Activated CD8-positive, alpha-beta memory T cell treated with anti-CD3 and anti-CD28 coated beads, Interleukin-2, amount 50 U/mL, for 24 hours (primary cell): ENCODE results near the gene CDC42SE2.
"Not testable (repeated sequence)": the region's sequence is repeated elsewhere in the genome, so short reads cannot be mapped to it uniquely, and the experiment has no call there.

Experiments
- DNase-seq: peaks from one replicate; pipeline ENCODE4 v3.0.0-alpha.2; 2020; ENCODE audit errors: extremely low read depth

The CDC42SE2 gene

GRCh38 chr5:131318455-131318854 lies 54.6 kb downstream of the CDC42SE2 start:
- DNase-seq, result no peak

- no peak for DNase-seq
Observed at GRCh38 chr5:131321066-131321465, 57.2 kb downstream of the CDC42SE2 start.

- DNase-seq, result no peak
Observed at GRCh38 chr5:131322926-131323325, 59.1 kb downstream of the CDC42SE2 start.

GRCh38 chr5:131323378-131323777 lies 59.5 kb downstream of the CDC42SE2 start:
- DNase-seq, result no peak

GRCh38 chr5:131324303-131324702 lies 60.5 kb downstream of the CDC42SE2 start:
- no peak for DNase-seq

GRCh38 chr5:131328536-131329285 lies 64.9 kb downstream of the CDC42SE2 start:
- DNase-seq, result no peak

GRCh38 chr5:131329286-131329560 lies 65.4 kb downstream of the CDC42SE2 start:
- no peak for DNase-seq

- DNase-seq, result no peak
Observed at GRCh38 chr5:131330031-131330430, 66.2 kb downstream of the CDC42SE2 start.

- DNase-seq, result not testable (repeated sequence)
Observed at GRCh38 chr5:131335756-131336155, 71.9 kb downstream of the CDC42SE2 start.

GRCh38 chr5:131336801-131337200 lies 72.9 kb downstream of the CDC42SE2 start:
- DNase-seq, result not testable (repeated sequence)

GRCh38 chr5:131337240-131338050 lies 73.6 kb downstream of the CDC42SE2 start:
- not testable (repeated sequence) for DNase-seq

GRCh38 chr5:131338051-131338453 lies 74.2 kb downstream of the CDC42SE2 start:
- no peak for DNase-seq

- DNase-seq, result not testable (repeated sequence)
Observed at GRCh38 chr5:131344288-131344687, 80.4 kb downstream of the CDC42SE2 start.

- not testable (repeated sequence) for DNase-seq
Observed at GRCh38 chr5:131346204-131346603, 82.4 kb downstream of the CDC42SE2 start.

- DNase-seq, result no peak
Observed at GRCh38 chr5:131353991-131354390, 90.1 kb downstream of the CDC42SE2 start.

- no peak for DNase-seq
Observed at GRCh38 chr5:131355971-131356528, 92.2 kb downstream of the CDC42SE2 start.

- DNase-seq, result no peak
Observed at GRCh38 chr5:131356619-131357018, 92.8 kb downstream of the CDC42SE2 start.

- no peak for DNase-seq
Observed at GRCh38 chr5:131357739-131358561, 94.1 kb downstream of the CDC42SE2 start.

GRCh38 chr5:131361677-131362315 lies 97.9 kb downstream of the CDC42SE2 start:
- DNase-seq, result no peak

GRCh38 chr5:131363811-131364506 lies 100.1 kb downstream of the CDC42SE2 start:
- DNase-seq, result no peak

GRCh38 chr5:131364507-131365050 lies 100.7 kb downstream of the CDC42SE2 start:
- DNase-seq, result no peak
